ENCODE measurements around the gene COX7A2L.

Gene COX7A2L

GRCh38 chr2:42307180-42307579, 53.8 kb downstream of the COX7A2L start:
- H3K36me3 ChIP-seq (ENCODE audit: control insufficient read depth, insufficient read depth, low read length): peaks cover 2% of the 10 kb centered on the region
- no peak for DNase-seq (ENCODE audit: extremely low read depth, insufficient read length)

DNA sequence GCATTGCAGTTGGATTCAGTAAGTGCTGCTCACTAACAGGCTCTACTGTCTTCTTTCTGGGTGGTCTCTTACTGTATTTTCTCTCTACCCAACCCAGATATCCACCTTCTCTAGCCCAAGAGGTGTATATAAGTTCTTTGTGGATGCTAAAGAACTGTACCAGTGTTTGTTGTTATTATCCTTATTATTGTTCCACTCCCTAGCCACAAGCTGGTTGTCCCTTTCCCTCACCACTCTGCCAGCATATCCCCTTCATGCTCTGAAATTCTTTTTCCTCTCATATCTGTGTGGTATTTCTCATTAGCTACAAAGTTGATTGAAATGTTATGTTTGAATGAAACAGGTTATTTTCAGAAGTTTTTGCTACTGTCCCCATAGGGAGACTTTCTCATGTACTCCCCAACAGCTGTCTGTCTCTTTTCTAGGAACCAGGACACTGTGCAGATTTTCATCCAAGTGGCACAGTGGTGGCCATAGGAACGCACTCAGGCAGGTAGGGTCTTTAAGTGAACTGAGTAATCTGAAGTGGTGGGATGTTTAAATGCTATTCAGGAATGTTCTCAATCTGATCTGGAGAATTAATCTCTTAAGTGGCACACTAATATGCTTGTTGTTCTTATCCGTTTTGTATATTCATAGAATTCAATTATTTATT, 56.8 kb downstream of the COX7A2L start:
- peaks cover 4% of the 10 kb centered on the region for H3K36me3 ChIP-seq (ENCODE audit: control insufficient read depth, insufficient read depth, low read length)
- H3K4me3 ChIP-seq (replicated peaks; ENCODE audit: low read depth, low read length): no peak overlapping the region
- H3K27me3 ChIP-seq (replicated peaks; ENCODE audit: control insufficient read depth, insufficient read depth, low read length): no peaks in the 10 kb centered on the region
- DNase-seq (ENCODE audit: extremely low read depth, insufficient read length): no peak
- no peak for TF ChIP-seq CTCF (IDR thresholded peaks at IDR 0.05; ENCODE audit: insufficient read depth, low read length, poor library complexity, severe bottlenecking)

More at GRCh38 chr2:42307180-42307579, 53.8 kb downstream of the COX7A2L start:
- no peaks in the 10 kb centered on the region for H3K27me3 ChIP-seq (replicated peaks; ENCODE audit: control insufficient read depth, insufficient read depth, low read length)
- H3K4me3 ChIP-seq (replicated peaks; ENCODE audit: low read depth, low read length): no peak overlapping the region
- TF ChIP-seq CTCF (IDR thresholded peaks at IDR 0.05; ENCODE audit: insufficient read depth, low read length, poor library complexity, severe bottlenecking): no peak

- no peak for DNase-seq (ENCODE audit: extremely low read depth, insufficient read length)
- Histone ChIP-seq H3K27me3 (replicated peaks; ENCODE audit: control insufficient read depth, insufficient read depth, low read length) (no peaks in the 10 kb centered on the region), H3K4me3 (replicated peaks; ENCODE audit: low read depth, low read length) (no peak overlapping the region), H3K36me3 (ENCODE audit: control insufficient read depth, insufficient read depth, low read length) (peaks cover 4% of the 10 kb centered on the region)
- TF ChIP-seq CTCF (IDR thresholded peaks at IDR 0.05; ENCODE audit: insufficient read depth, low read length, poor library complexity, severe bottlenecking): no peak
Observed at GRCh38 chr2:42303252-42303651, 57.8 kb downstream of the COX7A2L start.

- H3K4me3 ChIP-seq (replicated peaks; ENCODE audit: low read depth, low read length): no peak overlapping the region
- TF ChIP-seq CTCF (IDR thresholded peaks at IDR 0.05; ENCODE audit: insufficient read depth, low read length, poor library complexity, severe bottlenecking): no peak
- peaks cover 6% of the 10 kb centered on the region for H3K36me3 ChIP-seq (ENCODE audit: control insufficient read depth, insufficient read depth, low read length)
- no peaks in the 10 kb centered on the region for H3K27me3 ChIP-seq (replicated peaks; ENCODE audit: control insufficient read depth, insufficient read depth, low read length)
- DNase-seq (ENCODE audit: extremely low read depth, insufficient read length): no peak
Observed at GRCh38 chr2:42300527-42300926, 60.5 kb downstream of the COX7A2L start.

All from GM06990 (cell line).